Kasumi-1 (cell line): Measurements from ENCODE around the gene PIGL.
"Not testable (repeated sequence)": the region's sequence is repeated elsewhere in the genome, so short reads cannot be mapped to it uniquely, and the experiment has no call there.

ENCODE experiments used
- DNase-seq, 2 experiments: peaks; one replicate each; lab custom pipeline; 2025; lab: John Stamatoyannopoulos, UW

The PIGL gene

DNA sequence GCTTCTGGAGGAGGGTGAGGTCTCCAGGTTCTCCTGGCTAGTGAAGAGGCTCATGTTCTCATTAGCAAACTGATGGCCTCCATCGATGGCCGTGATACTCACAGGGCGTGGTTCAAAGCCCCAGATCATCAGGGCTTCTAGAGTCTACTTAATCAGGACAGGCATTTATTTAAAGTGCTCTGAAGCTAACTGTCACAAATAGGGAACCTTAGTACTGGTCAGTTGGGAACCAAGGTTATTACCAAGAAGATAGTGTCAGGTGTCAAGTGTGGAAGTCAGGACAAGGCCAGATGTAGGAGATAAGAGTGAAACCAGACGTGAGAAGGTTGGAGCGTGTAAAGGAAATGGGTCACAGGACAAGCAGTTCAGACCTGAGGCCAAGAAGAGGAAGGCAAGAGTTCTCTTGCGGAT, 56.9 kb downstream of the PIGL start:
- DNase-seq = no peak

DNA sequence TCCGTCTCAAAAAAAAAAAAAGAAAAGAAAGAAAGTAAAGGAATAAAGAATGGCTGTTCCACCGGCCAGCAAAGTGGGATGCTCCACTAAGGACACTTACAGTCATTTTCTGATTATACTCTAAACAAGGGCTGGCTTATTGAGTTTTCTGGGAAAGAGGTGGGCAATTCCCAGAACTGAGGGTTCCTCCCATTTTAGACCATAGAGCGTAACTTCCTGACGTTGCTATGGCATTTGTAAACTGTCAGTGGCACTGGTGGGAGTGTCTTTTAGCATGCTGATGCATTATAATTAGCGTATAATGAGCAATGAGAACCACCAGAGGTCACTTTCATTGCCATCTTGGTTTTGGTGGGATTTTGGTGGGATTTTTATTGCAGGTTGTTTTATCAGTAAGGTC, 58.0 kb downstream of the PIGL start:
- DNase-seq = no peak

DNA sequence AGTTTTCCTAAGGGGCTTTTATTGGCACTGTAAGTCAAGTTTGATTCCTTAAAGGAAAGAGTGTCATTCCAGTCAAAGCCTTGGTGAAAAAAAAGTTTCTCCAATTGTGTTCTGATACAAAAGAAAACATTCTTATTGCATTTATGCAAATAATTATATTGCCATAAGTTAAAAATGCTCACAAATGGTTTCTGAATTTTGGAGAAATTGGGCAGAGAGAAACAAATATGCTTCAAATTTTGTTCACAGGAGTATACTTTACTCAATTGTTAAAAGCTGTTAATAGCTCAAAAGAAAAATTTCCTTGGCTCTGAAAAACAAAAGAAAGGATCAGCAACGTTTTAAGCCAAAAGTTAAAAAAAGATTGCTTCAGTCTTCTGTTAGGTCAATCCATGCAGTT, 60.2 kb downstream of the PIGL start:
- no peak for DNase-seq

DNA sequence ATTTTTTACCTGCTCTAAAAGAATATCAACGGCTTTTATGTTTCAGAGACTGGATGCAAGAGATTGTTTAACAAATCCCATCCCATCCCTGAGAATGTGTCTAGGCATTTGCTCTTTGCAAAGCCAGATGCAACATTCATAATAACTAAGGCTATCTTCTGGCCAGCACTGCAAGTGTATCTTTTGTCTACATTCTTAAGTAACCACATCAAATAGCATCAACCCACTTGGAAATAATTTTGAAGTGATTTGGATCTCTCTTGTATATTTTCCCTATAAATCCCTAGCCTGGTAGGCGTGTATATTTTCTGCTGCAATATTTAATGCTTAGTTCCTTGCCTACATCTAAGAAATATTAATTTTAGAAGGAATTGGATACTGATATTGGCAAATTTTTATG, 64.3 kb downstream of the PIGL start:
- DNase-seq = no peak

DNA sequence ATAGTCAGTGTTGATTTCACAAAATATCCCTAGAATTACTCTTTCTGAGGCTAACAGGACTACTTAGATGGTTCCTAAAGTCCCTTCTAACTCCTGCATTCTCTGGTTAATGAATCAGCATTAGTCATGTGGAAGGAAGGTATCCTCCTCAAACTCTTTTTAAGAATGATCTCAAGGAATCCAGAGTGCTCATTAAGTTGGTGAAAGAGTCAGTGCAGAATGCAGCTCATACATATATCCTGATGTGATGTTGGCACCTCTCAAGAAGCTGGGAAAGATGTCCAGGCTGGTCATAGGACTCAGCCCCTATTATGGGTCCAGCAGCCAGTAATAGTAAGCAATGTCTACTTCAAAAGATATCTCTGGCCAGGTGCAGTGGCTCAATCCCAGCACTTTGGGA, 65.5 kb downstream of the PIGL start:
- no peak for DNase-seq

DNA sequence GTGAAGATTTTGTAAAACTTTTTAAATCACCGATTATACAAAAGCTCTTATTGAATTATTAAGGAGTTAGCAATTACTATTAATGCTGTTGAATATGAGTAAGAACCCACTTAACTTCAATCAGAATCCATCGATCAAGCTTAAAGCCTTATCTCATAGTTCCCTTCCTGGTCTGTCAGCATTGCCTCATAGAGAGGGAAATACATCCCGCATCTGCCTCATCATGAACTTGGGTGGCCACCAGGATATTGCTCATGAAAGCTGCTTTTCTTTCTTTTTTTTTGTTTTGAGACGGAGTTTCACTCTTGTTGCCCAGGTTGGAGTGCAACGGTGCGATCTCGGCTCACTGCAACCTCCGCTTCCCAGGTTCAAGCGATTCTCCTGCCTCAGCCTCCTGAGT, 66.7 kb downstream of the PIGL start:
- DNase-seq = no peak

DNA sequence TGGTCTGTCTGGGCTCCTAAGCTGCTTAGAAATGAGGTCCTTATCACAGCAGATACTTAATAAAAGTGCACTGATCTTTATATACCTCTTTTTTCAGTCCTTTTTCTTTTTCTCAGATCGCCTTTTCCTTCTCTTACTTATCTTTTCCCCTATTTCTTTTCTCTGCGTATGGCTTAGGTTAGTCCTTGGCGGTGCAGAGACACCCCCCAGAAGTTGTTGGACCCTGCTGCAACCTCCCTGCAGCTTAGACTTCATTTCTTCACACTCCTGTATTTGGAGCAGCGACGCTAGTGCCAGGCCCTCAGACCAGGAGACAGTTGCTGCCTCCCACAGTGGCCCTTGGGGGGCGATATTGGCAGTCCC, 68.6 kb downstream of the PIGL start:
- no peak for DNase-seq

DNA sequence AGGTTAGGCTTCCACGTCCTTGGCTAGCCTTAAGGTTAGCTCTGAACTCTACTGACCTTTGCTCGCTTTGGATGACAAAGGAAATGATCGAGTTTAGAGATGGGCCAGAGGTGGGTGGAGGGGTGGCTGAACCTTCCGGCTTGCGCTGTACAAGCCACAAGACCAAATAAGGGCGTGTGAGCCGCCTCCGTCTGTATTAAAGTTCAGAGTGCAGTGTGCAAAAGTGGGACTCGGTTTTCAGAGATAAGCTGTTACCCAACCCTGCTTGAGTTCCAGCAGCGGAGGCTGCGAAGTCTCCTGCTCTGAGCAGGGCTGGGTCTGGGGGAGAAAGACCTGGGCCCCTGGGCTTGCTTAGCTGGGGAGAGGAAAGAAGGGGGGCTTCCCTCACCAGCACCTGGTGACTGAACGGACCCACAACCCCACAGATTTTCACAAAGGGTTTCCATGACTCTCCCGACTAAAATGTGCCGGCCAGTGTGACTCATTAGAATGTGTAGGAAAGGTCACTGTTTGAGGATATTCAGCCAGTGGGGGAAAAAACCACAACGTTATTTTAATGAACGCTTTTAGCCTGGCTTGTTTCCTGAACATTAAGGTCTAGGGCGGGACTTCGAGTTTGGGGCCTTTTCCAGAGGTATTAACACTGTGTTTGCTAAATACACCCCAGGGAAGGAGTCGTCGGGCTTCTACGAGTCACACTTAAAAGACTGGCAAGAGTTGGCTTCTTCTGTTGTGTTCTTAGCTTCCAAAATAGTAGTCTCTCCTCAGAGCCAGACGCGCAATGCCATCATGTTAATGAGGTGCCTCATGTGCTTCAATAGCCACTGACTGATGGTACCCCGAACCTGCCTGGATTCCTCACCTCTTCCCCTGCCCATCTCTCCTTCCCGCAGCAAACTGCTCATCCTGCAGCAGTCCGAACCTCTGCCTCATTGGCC, 69.3 kb downstream of the PIGL start:
- DNase-seq = peak; percentile 87 to 88

DNA sequence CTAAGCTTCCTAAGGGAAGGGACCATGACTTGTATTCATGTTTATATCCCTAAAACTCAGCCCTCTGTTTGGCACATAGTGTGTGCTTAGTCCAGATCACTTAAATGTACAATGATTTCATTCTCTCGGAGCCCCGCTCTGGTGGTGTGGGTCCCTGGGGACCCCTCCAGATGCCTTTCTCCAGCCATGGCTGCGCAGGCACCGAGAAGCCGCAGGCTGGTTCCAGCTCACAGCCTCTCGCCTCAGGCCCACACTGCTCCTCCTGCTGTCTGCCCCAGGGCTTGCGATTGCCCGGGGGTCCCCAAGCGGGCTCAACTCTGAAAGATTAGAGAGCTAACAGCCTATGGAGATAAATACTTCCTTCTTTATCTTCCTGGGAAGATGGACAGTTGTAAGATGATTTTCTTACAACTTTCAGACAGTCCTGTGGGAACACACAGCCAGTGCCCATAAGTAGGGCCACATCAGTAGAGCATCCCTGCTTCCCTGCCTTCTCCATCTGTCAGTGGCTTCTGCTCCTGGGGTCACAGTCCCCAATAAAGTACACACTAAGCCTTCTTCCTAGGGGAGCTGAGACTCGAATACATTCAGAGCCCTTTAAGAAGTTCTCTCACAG, 70.0 kb downstream of the PIGL start:
- DNase-seq = peak in 1 of 2 experiments; percentile 1

DNA sequence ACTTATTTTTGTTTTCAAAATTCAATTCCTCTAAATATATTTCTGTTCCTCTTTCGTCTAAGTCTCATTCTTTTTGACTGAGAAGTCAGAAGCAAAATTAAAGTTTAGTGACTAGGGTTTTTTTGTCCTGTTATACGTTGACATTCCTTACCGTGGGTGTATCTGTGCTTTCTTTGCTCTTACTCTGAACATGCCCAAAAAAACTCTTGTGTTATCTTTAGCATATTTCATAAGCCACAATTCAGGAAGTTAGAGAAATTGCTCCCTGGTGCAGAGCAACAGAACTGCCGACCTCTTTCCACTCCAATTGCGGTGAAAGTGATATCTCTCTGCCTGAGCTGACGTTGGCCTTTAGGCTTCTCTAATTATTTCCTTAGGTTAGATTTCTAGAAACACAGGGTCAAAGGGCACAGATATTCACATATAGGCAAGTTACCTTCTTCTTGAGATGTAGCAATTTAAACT, 70.6 kb downstream of the PIGL start:
- peak; percentile 78 to 83 for DNase-seq

DNA sequence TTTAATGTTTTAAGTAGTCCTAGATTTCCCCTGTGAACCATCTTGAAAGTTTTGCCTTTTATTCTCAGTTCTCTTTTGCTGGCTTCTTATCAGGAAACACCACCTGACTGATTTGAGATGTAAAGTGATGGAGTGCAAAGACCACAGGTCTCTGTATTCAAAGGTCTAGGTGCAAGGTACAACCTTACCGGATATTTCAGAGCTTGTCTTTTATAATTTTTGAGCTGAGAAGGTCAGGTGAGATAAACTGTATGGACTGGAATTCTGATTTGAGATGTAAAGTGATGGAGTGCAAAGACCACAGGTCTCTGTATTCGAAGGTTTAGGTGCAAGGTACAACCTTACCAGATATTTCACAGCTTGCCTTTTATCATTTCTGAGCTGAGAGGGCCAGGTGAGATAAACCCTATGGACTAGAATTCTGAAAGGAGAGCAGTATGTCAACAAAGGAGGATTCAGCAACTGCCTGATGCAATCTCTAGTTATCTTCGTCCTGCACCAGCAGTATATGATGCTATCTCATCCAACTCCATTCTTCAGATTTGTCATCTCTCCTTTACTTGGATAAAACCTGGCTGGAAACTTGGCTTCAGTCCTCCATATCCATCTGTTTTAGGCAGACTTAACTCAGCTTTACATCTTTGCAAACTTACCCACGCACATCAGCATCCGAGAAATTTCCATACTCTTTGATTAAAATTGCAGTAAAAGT, 72.0 kb downstream of the PIGL start:
- DNase-seq = no peak

DNA sequence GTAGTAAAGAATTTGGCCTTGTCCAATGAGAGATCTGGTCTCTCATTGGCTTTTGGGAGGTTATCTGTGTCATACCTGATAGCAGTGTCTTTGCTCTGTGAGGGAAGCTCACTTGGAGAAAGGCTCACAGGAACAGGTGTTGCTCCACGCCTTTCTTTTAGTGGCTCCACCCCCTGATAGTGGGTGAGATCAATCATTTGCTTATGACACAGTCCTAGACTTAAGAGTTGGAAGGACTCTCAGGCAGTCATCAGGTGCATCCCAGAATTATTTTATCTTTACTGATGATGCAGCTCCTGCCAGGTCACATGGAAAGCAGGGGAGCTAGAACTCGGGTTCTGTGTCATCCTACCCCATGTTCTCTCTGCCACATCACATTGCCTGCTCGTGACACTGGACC, 76.9 kb downstream of the PIGL start:
- DNase-seq = no peak

DNA sequence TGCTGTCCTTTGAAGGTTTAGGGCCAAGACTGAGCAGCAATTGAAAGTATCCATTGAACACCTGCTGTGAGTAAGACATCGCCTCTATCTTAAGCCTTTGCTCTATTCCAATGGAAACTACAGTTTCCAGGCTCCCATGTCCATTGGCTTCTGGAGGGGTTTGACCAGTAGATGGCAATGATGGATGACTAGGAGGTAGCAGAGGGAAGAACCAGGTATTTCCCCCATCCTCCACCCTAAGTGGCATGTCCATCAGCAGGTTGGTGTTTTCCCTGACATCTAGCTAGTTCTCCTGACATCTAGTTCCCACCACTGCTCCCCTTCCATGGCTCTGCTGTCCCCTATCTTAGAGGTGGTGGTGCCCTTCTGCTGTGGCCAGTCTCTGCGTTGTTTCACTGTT, 77.5 kb downstream of the PIGL start:
- DNase-seq = no peak

DNA sequence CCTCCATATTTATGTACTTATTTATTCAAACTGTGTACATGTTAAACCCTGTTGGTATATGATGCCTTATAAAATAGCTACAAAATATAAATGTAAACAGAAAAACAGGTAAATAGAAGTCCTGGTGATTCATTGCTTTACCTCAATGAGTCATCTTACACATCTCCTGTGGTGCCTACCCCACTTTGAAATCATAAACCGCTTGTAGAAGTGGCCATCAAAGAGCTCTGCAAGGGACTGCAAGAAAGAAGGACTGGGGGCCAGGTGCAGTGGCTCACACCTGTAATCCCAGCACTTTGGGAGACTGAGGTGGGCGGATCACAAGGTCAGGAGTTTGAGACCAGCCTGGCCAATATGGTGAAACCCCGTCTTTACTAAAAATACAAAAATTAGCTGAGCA, 79.1 kb downstream of the PIGL start:
- not testable (repeated sequence) for DNase-seq

DNA sequence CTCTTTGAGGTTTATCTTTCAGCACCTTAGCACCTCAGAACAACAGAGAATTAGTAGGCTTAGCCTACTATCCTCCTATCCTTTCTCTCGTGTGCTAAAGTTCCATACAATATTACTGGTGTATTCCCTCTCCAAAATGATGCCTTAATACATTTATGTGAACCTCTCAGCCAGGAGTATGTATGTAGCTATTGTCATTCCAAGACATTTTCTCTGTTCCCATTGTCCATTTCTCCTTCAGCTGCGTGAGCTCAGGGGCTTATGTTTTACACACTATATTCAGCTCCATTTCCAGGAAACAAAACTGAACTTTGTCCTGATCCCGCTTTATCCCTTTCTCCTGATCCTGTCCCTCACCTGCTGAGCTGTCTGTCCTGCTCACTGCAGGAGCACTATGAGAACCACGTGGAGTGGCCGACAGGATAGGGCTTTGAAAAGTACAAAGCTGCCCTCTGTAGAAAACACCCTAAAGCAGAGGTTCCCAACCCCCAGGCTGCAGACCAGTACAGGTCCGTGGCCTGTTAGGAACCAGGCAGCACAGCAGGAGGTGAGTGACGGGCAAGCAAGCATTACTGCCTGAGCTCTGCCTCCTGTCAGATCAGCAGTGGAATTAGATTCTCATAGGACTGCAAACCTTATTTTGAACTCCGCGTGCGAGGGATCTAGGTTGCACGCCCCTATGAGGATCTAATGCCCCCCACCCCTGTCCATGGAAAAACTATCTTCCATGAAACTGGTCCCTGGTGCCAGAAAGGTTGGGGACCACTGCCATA, 80.5 kb downstream of the PIGL start:
- DNase-seq = no peak

DNA sequence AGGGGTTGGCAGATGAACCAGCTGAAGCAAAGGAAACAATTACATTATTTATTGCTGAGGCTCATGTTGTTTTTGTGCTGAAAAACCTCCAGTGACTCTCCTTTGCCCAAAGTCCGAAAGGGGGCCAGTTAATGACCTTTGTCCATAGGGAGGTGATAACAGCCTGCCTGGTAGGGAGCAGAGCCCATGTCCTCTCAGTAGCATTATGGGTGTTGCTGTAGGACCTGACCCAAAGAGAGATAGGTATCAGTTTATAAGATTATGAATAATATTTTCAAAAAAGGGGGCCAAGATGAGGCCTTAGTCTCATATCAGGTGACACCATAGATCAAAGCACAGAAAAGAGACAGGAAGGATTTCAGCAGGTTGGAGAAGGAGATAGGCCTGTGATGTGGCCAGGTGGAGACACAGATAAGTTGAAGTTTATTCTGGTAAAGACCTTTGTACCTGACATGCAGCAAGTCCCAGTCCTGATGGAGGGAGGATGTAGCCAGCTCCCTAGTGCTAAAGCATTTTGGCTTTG, 81.2 kb downstream of the PIGL start:
- DNase-seq = no peak

DNA sequence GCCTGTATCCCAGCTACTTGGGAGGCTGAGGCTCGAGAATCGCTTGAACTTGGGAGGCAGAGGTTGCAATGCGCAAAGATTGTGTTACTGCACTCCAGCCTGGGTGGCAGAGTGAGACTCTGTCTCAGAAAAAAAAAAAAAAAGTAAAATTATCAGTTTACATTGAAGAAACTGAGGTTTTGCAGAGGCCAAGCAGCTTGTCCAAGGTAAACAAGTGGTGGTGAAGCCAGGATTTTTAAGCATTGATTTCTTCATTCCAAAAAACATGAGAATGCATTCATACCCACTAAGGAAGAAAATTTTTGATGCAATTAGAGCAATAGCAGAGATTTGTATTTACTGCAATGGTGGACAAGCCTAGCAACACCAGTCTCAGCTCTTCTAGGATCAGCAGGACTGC, 83.5 kb downstream of the PIGL start:
- DNase-seq = no peak

DNA sequence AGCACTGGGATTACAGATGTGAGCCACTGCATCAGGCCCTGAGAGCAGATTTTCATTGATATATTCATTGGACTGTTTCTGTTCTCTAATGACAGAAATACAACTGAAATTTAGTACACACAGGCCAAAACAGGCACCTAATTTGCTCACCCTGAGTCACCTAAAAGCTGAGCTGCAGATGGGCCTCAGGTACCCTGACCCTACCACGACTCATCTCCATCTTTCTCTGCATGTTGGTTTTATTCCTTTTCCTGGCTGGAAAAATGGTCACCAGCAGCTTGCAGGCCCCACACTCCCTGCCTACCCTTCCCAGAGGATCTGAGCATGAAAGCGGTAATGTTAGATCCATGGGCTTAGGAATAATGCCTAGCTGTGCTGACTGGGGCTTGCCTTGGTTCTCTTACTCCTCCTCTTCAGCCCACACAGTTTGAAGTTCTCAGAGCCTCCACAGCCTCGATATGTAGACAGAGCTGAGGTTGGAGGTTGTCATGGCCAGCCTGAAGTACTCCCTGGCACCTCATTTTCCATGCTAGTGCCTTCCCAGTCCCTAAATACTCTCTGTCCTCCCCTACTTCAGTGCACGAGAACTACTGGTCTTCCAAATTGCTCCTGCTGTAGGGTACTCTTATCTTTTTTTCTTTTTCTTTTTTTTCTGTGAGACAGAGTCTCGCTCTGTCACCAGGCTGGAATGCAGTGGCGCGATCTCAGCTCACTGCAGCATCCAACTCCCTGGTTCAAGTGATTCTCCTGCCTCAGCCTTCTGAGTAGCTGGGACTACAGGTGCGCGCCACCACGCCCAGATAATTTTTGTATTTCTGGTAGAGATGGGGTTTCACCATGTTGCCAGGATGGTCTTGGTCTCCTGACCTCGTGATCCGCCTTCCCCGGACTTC, 85.2 kb downstream of the PIGL start:
- no peak for DNase-seq

DNA sequence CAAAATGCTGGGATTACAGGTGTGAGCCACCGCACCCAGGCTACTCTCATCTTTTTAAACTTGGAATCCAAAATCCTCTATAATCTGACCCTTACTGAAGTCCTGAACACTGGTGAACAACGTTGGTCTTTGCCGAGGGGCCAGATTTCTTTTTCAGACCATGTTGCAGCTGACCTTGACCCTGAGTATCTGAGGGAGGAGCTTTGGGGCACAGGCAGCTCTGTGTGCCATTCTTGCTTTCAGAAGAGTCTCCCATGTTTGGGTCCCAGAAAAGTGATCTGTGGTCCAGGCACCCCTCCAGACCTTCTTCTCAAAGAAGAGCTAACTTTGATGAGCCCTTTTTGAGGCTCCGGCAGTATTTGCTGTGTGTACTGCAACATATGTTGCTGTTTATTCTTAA, 85.8 kb downstream of the PIGL start:
- DNase-seq = no peak

DNA sequence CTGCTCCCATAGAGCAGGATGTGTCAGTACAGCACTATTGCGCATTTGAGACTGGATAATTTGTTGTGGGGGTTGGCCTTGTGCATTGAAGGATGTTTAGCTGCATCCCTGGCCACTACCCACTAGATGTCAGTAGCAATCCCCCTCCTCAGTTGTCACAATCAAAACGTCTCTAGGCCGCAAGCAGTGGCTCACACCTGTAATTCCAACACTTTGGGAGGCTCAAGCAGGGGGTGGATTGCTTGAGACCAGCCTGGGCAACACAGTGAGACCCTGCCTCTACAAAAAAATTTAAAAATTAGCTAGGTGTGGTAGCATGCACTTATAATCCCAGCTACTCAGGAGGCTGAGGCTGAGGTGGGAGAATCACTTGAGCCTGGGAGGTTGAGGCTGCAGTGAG, 87.8 kb downstream of the PIGL start:
- DNase-seq = peak; percentile 4 to 36

DNA sequence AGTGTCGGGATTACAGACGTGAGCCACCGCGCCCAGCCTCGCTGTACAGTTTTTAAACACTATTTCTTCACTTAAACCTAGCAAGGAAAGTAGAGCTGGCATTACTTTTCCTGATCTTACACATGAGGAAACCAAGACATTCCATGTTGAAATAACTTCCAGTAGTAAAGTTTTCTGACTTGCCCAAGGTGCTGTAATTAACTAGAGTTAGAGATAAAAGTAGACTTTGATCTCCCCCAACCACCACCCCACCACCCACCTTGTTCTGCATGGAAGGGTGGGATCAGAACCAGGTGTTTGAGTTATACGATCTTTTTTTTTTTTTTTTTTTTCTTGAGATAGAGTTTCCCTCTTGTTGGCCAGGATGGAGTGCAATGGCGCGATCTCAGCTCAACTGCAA, 89.2 kb downstream of the PIGL start:
- DNase-seq = no peak
